ENCODE results near the gene TRDMT1. TPM values are rescaled to one million over a fixed set of nuclear protein-coding genes. Genes with fewer than 3 reads are reported as not detected.

TRDMT1 gene
- polyA plus RNA-seq, 1 donor from 2014 or later: 25.4 TPM

- peaks cover 6% of the 10 kb centered on the region for H3K36me3 ChIP-seq (ENCODE audit: insufficient read depth, low read length)
- H3K27me3 ChIP-seq (ENCODE audit: insufficient read depth, low read depth, low read length): no peaks in the 10 kb centered on the region
- H3K79me2 ChIP-seq (replicated peaks; ENCODE audit: insufficient read depth, low read length): no peaks in the 10 kb centered on the region
- H3K4me2 ChIP-seq (ENCODE audit: low read length): no peak overlapping the region
- no peaks in the 10 kb centered on the region for H3K9me2 ChIP-seq (ENCODE audit: insufficient read depth, low read length)
- no peak overlapping the region for H3K9ac ChIP-seq (ENCODE audit: low read length)
- H3F3A ChIP-seq (ENCODE audit: insufficient read depth, low read length, poor library complexity, severe bottlenecking): no peaks in the 10 kb centered on the region
- H3K27ac ChIP-seq (ENCODE audit: low read length): no peak overlapping the region
- H2AFZ ChIP-seq (ENCODE audit: low read depth, low read length): no peak overlapping the region
- H3K4me3 ChIP-seq (ENCODE audit: low read length): no peak overlapping the region
- H4K20me1 ChIP-seq (ENCODE audit: insufficient read depth): no peaks in the 10 kb centered on the region
- H3K9me3 ChIP-seq (ENCODE audit: low read length): no peaks in the 10 kb centered on the region
- TF ChIP-seq TAF1 (IDR thresholded peaks at IDR 0.05; ENCODE audit: low read depth) (no peak), POLR2AphosphoS5 (IDR thresholded peaks at IDR 0.05) (no peak), MXI1 (conservative IDR thresholded peaks at IDR 0.05; ENCODE audit: poor library complexity, severe bottlenecking) (no peak), EP300 (conservative IDR thresholded peaks at IDR 0.05; ENCODE audit: poor library complexity, severe bottlenecking) (no peak), REST (IDR thresholded peaks at IDR 0.05; ENCODE audit: borderline replicate concordance) (no peak), SMC3 (conservative IDR thresholded peaks at IDR 0.05; ENCODE audit: poor library complexity) (no peak), CTCF (IDR thresholded peaks at IDR 0.05; ENCODE audit: poor library complexity, severe bottlenecking) (no peak), EZH2 (IDR thresholded peaks at IDR 0.05; ENCODE audit: borderline replicate concordance, insufficient read depth, low read length, poor library complexity, severe bottlenecking) (no peak), RAD21 (conservative IDR thresholded peaks at IDR 0.05) (no peak)
Measured at GRCh38 chr10:17146892-17147291, 54.6 kb downstream of the TRDMT1 start.

GRCh38 chr10:17145239-17145638 is 56.2 kb downstream of the TRDMT1 start:
- no peaks in the 10 kb centered on the region for H4K20me1 ChIP-seq (ENCODE audit: insufficient read depth)
- no peaks in the 10 kb centered on the region for H3K79me2 ChIP-seq (replicated peaks; ENCODE audit: insufficient read depth, low read length)
- no peaks in the 10 kb centered on the region for H3F3A ChIP-seq (ENCODE audit: insufficient read depth, low read length, poor library complexity, severe bottlenecking)
- no peak overlapping the region for H3K4me3 ChIP-seq (ENCODE audit: low read length)
- H2AFZ ChIP-seq (ENCODE audit: low read depth, low read length): no peak overlapping the region
- no peak overlapping the region for H3K9ac ChIP-seq (ENCODE audit: low read length)
- peaks cover 3% of the 10 kb centered on the region for H3K36me3 ChIP-seq (ENCODE audit: insufficient read depth, low read length)
- no peak for TF ChIP-seq CTCF (IDR thresholded peaks at IDR 0.05; ENCODE audit: poor library complexity, severe bottlenecking)
- no peak for TF ChIP-seq EZH2 (IDR thresholded peaks at IDR 0.05; ENCODE audit: borderline replicate concordance, insufficient read depth, low read length, poor library complexity, severe bottlenecking)
- TF ChIP-seq POLR2AphosphoS5 (IDR thresholded peaks at IDR 0.05): no peak
- TF ChIP-seq EP300 (conservative IDR thresholded peaks at IDR 0.05; ENCODE audit: poor library complexity, severe bottlenecking): no peak
- TF ChIP-seq SMC3 (conservative IDR thresholded peaks at IDR 0.05; ENCODE audit: poor library complexity): no peak
- TF ChIP-seq RAD21 (conservative IDR thresholded peaks at IDR 0.05): no peak
- TF ChIP-seq REST (IDR thresholded peaks at IDR 0.05; ENCODE audit: borderline replicate concordance): no peak
- TF ChIP-seq MXI1 (conservative IDR thresholded peaks at IDR 0.05; ENCODE audit: poor library complexity, severe bottlenecking): no peak
- no peak for TF ChIP-seq TAF1 (IDR thresholded peaks at IDR 0.05; ENCODE audit: low read depth)
- no peak overlapping the region for H3K27ac ChIP-seq (ENCODE audit: low read length)
- no peaks in the 10 kb centered on the region for H3K9me3 ChIP-seq (ENCODE audit: low read length)
- no peak overlapping the region for H3K4me2 ChIP-seq (ENCODE audit: low read length)
- no peaks in the 10 kb centered on the region for H3K27me3 ChIP-seq (ENCODE audit: insufficient read depth, low read depth, low read length)
- H3K9me2 ChIP-seq (ENCODE audit: insufficient read depth, low read length): no peaks in the 10 kb centered on the region
